Effector CD8-positive, alpha-beta T cell (primary cell): ENCODE results near the gene MEGF11.
"Not testable (repeated sequence)": the region's sequence is repeated elsewhere in the genome, so short reads cannot be mapped to it uniquely, and the experiment has no call there.

Experiments used
- DNase-seq: peaks from one replicate; lab custom pipeline; 2025; lab: John Stamatoyannopoulos, UW

MEGF11 gene

DNA sequence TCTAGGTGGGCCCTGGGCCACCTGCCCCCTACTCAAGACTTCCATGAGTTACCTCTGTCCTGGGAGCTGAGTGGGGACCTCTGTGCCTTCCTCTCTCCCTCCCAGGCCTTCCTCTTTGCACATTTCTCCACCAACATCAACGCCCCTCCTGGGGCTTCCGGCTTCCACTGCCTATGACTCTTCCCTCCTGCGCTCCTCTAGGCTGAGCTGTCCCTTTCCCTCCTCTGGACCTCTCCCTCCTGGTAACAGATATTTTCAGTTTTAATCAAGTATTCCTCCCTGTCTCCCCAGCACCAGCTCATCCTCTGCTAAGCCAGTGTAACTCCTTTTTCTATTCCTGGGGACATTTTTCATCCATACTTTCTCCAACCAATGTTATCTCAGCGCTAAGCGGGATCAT is 223.9 kb downstream of the MEGF11 start:
- DNase-seq, result no peak

DNA sequence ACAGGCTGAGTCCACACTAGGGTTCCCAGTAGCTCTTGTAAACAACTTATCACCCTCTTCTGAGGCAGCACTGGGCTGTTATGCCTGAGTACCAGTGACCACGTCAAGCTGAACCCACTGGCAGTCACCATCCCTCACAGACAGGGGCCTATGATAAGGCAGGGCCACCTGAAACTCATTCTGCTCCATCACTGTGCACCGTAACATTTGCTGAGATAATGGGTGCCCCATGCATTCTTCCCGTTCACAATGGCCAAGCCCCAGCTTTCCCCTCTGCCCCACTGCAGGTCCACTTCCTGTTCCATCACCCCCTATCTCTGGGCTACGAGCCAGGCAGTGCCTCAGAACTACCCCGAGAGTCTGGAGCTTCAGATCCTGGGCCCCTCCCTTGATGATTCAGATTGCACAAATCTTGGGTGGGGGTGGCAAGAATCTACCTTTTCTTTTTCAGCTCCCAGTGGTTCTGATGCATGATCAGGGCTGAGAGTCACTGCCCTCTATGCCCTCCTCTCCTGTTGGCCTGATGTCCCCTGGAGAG is 226.2 kb downstream of the MEGF11 start:
- no peak for DNase-seq

DNA sequence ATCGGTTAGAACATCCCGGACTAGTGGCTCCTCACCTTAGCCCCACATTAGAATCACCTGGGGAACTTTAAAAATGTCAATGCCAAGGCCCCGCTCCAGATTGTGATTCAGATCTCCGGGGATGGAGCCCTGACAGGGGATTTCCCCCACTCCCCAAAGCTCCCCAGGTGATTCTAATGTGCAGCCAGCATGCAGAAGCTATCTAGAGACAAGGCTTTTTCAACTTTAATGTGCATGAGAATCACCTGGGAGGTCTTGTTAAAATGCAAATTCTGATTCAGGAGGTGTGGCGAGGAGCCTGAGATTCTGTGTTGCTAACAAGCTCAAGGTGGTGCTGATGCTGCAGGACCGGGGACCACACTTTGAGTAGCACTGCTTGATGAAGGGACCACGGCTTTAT is 227.6 kb downstream of the MEGF11 start:
- DNase-seq, result no peak

DNA sequence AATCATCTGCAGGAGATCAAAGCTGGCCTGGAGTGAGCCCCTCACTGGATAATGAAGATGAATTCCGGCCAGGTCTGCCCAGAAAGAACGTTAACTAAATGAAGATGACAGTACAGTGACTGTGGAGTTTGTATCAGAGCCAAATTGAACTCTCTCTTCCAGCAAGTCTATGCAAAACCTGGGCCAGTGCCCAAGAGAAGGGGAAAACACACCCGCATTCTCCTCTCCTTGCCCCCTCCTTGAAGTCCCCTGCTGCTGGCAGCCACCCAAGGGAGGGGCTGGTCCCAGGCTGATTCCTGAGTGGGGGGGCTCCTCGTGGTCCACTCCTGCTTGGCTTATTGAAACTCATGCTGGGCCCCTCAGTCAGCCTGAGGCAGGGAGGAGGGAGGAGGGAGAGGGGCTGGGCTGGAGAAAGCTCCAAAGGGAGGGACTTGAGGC is 228.5 kb downstream of the MEGF11 start:
- DNase-seq, result no peak

DNA sequence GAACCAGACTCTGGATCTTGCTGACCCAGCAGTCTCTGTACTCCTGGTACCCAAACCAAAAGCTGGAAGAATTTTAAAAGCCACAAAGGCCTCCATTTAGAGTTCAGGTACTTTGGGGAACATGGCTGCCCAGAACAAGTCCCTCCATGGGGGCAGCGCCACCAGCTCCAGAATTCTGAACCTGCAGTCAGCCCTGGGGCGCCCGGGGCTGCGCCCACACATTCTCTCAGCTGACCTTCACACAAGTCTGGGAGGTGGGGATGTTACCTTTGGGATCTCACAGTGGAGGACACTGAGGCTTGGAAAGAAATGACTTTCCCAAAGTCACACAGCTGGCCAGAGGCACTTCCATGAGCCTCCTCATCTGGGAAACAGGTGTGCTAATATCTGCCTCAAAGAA is 229.4 kb downstream of the MEGF11 start:
- no peak for DNase-seq

DNA sequence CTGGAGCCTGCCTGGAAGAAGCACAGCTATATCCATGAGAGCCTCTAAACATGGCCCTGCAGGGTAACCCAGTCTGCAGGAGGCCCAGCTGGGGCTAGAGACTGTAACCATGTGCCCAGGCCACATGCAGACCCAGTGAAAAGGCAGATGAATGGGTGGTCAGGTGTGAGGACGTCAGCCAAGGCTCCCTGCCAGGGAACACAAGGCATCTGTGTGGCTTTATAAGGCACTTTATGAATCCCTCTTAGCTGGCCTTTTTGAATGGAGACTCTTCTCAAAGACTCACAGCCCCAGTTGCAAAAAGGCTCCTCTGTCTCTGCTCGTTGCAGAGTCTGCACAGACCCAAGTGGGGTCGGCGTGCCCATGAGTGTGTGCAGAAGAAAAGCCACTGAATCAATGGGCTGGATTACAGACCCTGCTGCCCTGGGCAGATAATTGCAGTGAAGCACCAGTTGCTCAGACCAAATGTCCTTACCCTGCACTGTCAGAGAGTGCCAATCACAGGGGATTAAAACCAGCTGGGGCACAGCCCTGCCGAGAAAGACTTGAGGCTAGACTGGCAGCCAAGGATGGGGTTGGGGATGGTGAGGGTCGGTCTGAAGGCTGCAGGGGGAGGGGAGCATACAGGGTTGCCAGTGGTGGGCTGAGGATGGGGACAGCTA is 230.1 kb downstream of the MEGF11 start:
- no peak for DNase-seq

DNA sequence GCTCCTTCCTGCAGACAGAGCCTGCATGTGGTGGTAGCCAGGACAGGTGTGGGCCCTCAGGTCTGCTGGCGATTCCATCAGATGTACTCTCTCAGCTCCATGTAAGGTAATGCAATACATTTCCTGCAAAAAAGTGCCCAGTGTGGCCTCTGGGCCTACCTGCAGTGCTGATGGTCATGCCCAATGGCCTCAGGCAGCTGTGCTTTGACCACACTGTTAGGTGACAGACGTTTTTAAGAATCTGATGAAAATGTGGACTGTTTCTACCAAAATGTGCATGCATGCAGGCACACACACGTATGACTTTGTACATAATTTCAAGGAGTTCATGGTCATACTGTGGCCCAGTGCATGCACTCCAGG is 231.4 kb downstream of the MEGF11 start:
- DNase-seq, result no peak

DNA sequence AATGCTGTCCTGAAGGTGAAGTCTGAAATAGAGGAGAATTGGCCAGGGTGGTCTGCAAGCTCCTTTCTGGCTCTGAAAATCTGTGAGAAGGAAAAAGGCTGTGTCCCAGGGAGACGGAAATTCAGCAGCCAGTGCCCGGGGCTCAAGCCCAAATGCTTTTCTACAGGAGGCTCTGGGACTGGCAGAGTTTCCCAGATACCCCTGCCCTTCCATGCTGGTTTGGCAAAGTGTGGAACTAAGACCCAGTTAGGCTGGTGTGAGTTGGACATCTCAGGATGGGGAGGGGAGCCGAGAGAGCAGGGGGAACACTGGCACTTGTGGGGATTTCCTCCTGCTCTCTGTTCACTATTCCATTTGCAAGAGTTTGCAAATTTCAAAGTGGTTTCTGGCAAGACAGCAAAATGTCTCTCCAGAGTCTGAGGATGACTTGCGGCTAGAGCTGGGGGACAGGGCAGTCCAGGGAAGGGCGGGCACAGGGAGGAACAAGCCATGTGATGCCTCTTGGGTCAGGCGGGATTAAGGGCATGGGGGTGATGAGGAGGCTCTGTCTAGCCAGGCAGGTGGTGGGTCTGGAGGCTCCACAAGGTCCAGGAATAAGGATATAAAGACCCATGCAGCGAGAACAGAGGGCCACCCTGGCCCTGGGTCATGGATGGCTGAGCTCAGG is 231.9 kb downstream of the MEGF11 start:
- no peak for DNase-seq

DNA sequence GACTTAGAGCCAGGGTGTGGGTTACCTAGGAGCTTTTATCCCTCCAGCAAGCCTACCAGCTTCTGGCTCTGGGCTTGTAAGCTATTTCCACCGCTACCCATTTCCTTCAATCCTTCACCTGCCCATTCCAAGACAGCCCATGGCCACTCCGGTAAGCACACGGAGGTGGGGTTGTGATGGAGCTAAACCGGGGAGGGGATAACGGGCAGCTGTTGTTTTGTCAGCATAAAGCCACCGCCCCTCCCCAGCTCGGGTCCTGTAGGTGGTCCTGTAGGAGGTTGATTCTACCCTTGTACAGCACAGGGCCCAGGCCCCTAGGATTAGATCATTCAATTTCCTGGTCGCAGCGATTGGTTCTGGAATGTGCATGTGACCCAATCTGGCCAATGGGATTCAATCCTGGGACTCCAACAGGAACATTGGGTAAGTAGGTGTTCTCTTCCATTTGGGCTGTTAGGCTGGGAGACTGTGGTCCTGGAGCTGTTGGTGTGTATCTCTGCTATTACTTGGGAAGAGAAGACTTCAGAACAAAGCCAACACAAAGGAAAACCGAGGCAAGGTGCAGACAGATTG is 233.6 kb downstream of the MEGF11 start:
- no peak for DNase-seq

DNA sequence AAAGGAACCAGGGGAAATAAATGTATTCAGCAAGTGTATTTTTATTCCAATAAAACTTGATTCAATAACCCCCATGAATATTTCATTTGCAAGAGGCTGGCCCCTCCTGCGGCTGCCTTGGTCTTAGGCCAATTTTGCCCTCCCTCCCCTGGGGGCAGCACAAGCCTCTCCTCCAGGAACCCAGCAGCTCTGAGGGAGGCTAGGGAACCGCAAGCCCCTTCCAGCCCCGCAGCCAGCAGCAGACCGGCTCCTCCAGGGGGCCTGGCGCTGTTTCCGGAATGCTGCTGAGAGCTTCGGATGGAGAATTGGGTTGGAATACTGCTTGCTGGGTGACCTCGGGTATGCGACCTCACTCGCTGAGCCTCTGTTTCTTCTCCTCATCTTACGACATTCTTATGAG is 234.2 kb downstream of the MEGF11 start:
- DNase-seq, result no peak

DNA sequence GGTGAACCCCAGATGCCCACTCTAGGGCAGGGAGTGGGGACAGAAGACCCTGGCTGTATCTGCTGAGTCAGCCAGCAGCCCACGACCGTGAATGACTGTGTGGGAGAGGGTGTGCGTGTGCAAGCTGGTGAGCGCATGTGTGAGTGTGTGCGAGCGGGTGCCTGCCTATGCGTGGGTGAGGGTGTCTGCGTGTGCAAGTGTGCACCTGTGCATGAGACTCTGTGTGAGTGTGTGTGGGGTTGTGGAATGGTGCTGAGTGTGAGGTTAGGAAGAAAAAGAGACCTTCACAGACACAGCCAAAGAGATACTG is 235.1 kb downstream of the MEGF11 start:
- DNase-seq, result no peak

DNA sequence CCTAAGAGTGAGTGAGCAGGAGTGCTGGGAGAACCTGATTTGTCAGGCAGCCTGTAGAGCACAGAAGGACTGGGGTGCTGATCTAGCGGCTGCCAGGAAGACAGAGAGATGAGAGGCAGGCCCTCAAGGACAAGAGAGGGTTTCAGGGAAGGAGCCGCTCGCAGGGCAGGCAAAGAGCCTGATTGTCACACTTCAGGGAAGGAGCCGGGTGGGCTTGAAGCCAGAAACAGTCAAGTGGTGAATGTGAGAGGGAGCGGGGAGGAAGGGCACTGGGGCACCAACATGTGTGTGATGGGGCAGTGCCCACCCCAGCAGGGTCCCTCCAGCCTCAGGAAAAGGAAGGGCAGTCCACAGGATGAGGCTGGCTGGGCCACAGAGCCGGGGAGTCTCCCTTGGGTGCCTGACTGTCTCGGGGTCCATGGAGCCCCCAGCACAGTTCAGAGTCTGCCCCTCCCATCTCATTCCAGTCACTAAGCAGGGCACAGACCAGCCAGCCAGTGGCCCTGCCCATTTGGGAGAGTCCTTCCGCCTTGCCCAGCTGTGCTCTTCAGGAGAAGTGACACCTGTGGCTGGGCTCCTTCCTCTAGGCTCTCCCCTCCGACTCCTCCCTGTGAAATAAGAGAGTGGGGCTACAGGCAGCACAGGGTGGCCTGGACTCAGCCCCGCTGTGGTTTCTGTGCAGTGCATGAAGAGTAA is 235.6 kb downstream of the MEGF11 start:
- no peak for DNase-seq

DNA sequence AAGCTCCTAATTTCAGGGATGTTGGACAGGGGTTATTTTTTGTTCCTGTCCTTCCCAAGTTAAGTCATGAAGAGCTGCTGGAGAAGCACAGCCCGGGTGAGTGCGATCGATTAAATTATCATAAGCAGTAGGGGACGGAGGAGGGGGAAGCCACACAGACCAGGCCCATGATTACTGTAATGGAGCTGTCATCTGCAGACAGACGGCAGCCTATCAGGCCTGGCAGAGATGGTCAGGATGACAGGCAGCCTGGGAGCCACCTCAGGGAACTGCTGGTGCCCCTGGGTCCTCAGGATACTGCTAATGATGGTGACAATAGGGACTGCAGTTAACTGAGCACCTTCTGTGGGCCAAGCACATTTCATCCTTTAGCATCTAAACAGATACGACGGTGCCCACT is 236.6 kb downstream of the MEGF11 start:
- no peak for DNase-seq

DNA sequence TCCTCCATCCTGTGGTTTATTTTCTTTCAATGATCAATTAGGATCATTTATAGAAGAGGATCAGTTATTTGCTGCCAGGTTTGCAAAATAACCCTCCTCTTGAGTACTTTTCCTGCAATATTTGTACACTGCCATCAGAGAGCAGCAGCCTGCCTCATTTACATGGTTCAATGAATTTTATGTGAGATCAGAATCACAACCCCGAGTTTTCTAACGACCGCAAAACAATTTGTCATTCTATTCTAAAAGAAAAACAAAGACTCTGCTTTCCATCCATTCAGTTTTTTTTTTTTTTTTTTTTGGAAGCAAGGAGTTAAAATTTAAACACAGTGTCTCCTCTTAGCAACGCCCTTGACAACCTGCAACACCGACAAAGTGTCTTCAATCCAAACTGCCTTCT is 237.4 kb downstream of the MEGF11 start:
- no peak for DNase-seq

DNA sequence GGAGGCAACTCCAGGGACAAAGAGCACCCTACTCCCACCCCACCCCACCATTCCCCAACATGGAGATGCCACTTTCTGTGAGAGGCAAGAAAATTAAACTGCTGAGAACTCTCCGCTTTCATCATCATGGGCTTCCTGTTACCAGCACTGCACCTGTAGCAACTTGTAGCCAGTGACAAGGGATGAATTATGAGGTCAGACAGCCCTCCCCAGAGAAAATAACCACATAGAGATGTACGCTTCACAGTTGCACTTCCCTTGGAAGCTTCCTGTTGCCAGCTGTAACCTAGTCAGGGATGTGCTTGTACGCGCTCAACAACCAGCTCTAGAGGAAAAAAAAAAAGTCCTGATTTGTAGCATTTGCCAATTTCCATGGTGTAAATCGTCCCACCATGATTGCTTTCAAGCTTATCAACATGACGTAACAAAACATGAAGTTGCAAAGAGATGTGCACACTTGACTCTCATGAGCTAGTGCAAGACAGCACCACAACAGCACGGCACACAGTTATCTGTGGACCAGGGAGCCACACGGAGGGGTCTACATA is 238.8 kb downstream of the MEGF11 start:
- DNase-seq, result no peak

DNA sequence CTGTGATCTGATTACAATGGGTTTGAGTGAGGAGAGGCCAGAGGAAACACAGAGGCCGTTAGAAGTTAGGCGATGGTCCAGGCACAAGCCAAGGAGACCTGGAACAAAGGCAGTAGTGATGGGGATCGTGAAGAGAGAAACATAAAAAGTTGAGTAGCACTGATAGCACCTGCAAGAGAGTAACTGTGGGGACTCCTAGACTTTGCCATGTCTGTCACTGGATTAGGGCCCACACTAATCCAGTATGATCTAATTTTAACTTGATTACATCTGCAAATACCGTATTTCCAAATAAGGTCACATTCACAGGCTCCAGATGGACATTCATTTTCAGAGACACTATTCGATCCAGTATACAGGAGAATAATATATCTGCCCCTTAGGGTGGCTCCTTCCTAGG is 239.5 kb downstream of the MEGF11 start:
- DNase-seq, result no peak

DNA sequence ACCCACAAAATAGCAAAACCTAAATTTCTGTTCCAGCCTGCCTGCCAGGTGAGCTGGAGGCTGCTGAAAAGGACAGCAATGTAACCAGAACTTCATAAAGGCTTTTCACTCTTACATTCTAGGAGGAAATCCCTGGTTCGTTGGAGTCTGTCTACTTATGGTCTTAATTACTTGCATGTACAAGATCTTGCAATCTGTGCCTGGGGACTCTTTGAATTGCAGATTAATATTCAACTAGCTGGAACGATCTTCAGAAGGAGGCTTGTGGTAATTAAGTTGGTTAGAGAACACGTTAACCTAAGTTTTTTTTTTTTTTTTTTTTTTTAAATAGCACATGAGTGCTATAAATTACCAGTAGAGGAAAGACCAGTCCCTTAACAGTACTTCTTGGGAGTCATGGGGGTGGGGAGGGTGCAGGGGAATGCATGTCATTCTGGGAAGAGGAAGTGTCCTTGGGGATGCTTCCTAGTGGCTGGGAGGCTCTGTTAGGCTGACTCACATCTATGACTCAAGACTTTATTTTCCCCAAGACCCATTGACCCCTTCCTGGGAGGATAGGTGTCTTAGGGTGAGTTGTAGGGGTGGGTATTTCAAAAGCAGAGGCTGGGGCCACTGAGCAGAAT is 244.5 kb downstream of the MEGF11 start:
- DNase-seq, result no peak

DNA sequence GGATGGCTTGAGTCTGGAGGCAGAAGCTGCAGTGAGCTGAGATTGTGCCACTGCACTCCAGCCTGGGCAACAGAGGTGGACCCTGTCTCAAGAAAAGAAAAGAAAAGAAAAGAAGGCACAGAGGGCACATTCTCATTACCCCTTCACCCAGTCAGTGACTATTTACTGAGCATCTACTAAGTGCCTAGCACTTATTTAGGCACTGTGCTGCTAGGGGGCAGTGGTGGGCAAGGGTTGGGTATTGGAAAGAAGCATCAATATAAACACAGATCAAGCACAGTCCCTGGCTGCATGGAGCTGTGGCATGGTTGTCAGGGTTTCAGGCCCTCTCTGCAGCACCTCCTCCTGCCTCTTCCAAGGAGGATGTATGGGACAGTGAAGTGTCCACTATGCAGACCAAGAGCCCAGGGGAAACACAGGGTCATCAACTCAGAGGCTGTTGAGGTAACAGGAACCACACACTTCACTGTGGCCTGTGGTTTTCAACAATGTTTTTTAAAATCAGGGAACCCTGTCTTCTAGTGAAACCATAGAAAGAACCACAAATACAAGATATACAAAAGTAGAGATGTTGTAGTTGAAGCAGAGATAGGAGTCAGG is 245.8 kb downstream of the MEGF11 start:
- no peak for DNase-seq

DNA sequence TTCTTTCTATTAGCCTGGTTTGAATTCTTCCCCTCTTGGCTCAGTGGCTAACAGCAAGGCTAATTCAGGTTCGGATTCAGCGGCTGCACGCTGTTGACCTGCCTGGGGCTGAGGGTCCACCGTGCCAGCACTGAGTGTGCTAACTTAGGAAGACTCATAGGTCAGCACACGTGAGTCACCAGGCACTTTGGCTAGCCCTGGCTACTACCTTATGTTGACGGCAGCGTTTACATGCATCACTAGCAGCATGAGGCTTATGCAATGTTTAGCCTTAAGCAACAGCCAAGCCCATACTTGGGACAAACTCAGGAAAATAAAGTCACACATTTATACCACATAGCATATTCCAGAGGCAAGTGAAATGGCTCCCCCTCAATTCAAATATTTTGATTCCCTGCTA is 246.6 kb downstream of the MEGF11 start:
- DNase-seq, result no peak

DNA sequence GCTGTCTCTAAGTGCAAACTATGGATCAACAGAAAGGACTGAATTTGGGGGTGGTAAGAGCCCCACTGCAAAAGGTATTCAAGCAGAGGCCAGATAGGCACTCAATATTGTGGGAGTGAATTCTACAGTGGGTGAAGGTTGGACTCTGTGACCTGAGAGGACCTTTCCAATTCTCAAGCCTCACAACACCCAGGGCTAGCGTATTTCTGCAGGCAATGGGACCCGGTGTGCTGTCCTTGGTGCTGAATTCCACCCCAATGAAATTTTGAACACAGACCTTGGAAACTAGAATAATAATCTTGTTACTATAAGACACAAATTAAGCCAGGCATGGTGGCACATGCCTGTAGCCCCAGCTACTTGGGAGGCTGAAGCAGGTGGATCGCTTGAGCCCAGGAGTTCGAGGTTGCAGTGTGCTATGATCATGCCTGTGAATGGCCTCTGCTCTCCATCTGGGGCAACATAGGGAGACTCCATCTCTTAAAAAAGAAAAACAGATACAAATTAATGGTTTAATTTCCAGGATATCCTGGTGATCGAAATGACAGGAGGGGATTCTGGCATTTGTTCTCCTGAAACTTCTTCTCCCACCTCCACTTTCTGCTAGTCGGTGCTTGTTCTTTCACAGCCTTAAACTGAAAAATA is 248.8 kb downstream of the MEGF11 start:
- no peak for DNase-seq

DNA sequence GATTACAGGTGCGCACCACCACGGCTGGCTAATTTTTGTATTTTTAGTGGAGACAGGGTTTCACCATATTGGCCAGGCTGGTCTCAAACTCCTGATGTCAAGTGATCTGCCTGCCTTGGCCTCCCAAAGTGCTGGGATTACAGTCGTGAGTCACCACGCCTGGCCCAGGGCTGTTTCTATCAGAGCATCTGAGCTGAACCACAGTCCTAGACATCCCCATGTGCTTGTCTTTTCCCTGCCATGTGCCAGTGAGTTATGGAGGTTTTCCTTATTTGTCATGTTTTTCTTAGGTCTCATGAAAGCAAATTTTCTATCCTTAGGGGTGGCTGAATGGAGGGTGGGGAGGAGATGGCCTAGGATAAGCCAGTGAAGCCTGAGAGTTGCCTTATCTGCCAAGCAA is 250.4 kb downstream of the MEGF11 start:
- DNase-seq, result not testable (repeated sequence)
